HL-60 (cell line): ENCODE measurements around the gene ARHGEF9.

Source experiments
- GABPA ChIP-seq: IDR thresholded peaks from 2 replicates; pipeline ENCODE4 v1.6.1; 2012; ENCODE audit warnings: low read depth
- POLR2AphosphoS5 ChIP-seq: IDR thresholded peaks from 2 replicates; pipeline ENCODE4 v1.6.1; 2012; ENCODE audit warnings: low read depth
- SPI1 ChIP-seq: IDR thresholded peaks from 2 replicates; pipeline ENCODE4 v1.6.1; 2012; ENCODE audit warnings: low read depth, mild to moderate bottlenecking, borderline replicate concordance
- TF ChIP-seq, protein P1 (sequence below): IDR thresholded peaks from one replicate; pipeline ENCODE4 v1.5.1; 2011; ENCODE audit warnings: low read length, control low read depth, inconsistent platforms; ENCODE audit not compliant: insufficient read depth
- TF ChIP-seq, protein P2 (sequence below): IDR thresholded peaks from 2 replicates; pipeline ENCODE4 v1.6.1; 2012; ENCODE audit warnings: low read depth; ENCODE audit not compliant: insufficient replicate concordance

DNA sequence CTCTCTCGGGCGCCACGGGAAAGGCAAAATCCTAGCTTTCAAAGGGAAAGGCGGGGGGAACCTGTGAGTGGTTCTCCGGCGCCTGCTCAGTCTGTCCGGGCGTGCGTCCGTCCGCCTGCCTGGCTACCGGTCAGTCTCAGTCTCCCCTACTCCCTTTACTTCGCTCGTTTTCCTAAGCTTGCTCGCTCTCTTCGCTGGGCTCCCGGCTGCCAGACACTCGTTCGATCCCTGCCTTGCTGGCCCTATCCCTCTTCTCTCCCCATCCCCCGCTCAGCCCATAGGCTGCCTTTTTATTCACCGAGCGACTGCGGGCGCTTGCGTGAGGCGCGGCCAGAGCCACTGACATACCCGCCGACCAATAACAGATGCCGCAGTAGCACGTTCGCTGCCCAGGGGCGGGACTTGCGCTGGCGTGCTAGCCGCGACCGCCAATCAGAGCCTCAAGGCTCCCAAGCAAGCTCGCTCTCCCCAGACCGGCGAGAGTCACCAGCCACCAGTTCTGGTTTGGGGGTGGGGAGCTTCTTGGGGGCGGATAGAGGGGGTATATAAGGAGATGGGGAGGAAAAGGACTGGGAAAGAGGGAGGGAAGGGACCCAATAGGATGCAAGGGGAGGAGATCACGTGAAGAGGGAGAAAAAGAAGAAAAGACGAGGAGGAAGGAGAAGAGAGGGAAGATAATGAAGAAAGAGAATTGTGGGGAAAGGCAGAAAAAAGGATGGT is 30.0 kb downstream of the ARHGEF9 start:
- TF ChIP-seq POLR2AphosphoS5 (peak; percentile 72; the same call in 1 of the 2 replicates), GABPA (no peak), SPI1 (no peak)
- TF ChIP-seq, protein P1, sequence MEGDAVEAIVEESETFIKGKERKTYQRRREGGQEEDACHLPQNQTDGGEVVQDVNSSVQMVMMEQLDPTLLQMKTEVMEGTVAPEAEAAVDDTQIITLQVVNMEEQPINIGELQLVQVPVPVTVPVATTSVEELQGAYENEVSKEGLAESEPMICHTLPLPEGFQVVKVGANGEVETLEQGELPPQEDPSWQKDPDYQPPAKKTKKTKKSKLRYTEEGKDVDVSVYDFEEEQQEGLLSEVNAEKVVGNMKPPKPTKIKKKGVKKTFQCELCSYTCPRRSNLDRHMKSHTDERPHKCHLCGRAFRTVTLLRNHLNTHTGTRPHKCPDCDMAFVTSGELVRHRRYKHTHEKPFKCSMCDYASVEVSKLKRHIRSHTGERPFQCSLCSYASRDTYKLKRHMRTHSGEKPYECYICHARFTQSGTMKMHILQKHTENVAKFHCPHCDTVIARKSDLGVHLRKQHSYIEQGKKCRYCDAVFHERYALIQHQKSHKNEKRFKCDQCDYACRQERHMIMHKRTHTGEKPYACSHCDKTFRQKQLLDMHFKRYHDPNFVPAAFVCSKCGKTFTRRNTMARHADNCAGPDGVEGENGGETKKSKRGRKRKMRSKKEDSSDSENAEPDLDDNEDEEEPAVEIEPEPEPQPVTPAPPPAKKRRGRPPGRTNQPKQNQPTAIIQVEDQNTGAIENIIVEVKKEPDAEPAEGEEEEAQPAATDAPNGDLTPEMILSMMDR, result no peak
- TF ChIP-seq, protein P2, sequence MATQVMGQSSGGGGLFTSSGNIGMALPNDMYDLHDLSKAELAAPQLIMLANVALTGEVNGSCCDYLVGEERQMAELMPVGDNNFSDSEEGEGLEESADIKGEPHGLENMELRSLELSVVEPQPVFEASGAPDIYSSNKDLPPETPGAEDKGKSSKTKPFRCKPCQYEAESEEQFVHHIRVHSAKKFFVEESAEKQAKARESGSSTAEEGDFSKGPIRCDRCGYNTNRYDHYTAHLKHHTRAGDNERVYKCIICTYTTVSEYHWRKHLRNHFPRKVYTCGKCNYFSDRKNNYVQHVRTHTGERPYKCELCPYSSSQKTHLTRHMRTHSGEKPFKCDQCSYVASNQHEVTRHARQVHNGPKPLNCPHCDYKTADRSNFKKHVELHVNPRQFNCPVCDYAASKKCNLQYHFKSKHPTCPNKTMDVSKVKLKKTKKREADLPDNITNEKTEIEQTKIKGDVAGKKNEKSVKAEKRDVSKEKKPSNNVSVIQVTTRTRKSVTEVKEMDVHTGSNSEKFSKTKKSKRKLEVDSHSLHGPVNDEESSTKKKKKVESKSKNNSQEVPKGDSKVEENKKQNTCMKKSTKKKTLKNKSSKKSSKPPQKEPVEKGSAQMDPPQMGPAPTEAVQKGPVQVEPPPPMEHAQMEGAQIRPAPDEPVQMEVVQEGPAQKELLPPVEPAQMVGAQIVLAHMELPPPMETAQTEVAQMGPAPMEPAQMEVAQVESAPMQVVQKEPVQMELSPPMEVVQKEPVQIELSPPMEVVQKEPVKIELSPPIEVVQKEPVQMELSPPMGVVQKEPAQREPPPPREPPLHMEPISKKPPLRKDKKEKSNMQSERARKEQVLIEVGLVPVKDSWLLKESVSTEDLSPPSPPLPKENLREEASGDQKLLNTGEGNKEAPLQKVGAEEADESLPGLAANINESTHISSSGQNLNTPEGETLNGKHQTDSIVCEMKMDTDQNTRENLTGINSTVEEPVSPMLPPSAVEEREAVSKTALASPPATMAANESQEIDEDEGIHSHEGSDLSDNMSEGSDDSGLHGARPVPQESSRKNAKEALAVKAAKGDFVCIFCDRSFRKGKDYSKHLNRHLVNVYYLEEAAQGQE, result no peak
